ENCODE results near the gene GJC2. TPM values are rescaled to one million over a fixed set of nuclear protein-coding genes. Genes with fewer than 3 reads are reported as not detected.

GJC2 gene
- total and polyA plus RNA-seq, 4 donors, result 1.5 to 6.7 (median 2.6) TPM

- peaks cover 0 to 27% (median 12%) of the 10 kb centered on the region in 5 donors for H3K4me1 ChIP-seq (ENCODE audit: control insufficient read depth in 5 of 5, insufficient read depth in 5 of 5, low read length in 5 of 5)
- peaks cover 0 to 36% (median 21%) of the 10 kb centered on the region in 3 donors for H3K27me3 ChIP-seq (ENCODE audit: control insufficient read depth in 3 of 3, insufficient read depth in 3 of 3, low read length in 2 of 3)
- peaks cover 0 to 2% (median 0%) of the 10 kb centered on the region in 4 donors for H3K9me3 ChIP-seq (ENCODE audit: control insufficient read depth in 4 of 4, insufficient read depth in 3 of 4, low read length in 3 of 4)
- peak; percentile 42 to 63 (median 50) for DNase-seq
- no peak for TF ChIP-seq CTCF (IDR thresholded peaks at IDR 0.05; ENCODE audit: control extremely low read depth, extremely low read depth)
- no peak overlapping the region for H3K9ac ChIP-seq (ENCODE audit: insufficient read depth in 1 of 2, low read length in 2 of 2)
- H3K4me3 ChIP-seq, result no peak overlapping the region
- H3K36me3 ChIP-seq (ENCODE audit: control insufficient read depth in 4 of 4, insufficient read depth in 4 of 4, low read length in 4 of 4), result peaks cover 0 to 2% (median 0%) of the 10 kb centered on the region in 4 donors
- ATAC-seq (ENCODE audit: insufficient read depth, low FRiP score), result no peak
- whole genome bisulfite sequencing, 2 donors, result 35 to 45% methylated on average over 30 of the region's 30 CpGs
- H3K27ac ChIP-seq (ENCODE audit: low read depth in 1 of 2, low read length in 1 of 2), result peak overlapping the region; percentile 66 to 90
Observed at GRCh38 chr1:228163007-228163753, 13.4 kb downstream of the GJC2 start.

GRCh38 chr1:228163776-228164519 is 14.2 kb downstream of the GJC2 start:
- ATAC-seq (ENCODE audit: insufficient read depth, low FRiP score) (no peak), DNase-seq (no peak)
- Histone ChIP-seq H3K9me3 (ENCODE audit: control insufficient read depth in 4 of 4, insufficient read depth in 3 of 4, low read length in 3 of 4) (no peaks in the 10 kb centered on the region), H3K4me1 (ENCODE audit: control insufficient read depth in 5 of 5, insufficient read depth in 5 of 5, low read length in 5 of 5) (peaks cover 0 to 27% (median 12%) of the 10 kb centered on the region in 5 donors), H3K27ac (ENCODE audit: low read depth in 1 of 2, low read length in 1 of 2) (peak overlapping the region; percentile 66 to 90), H3K36me3 (ENCODE audit: control insufficient read depth in 4 of 4, insufficient read depth in 4 of 4, low read length in 4 of 4) (peaks cover 0 to 5% (median 0%) of the 10 kb centered on the region in 4 donors), H3K9ac (ENCODE audit: insufficient read depth in 1 of 2, low read length in 2 of 2) (no peak overlapping the region), H3K4me3 (no peak overlapping the region), H3K27me3 (ENCODE audit: control insufficient read depth in 3 of 3, insufficient read depth in 3 of 3, low read length in 2 of 3) (peaks cover 0 to 31% (median 18%) of the 10 kb centered on the region in 3 donors)
- no peak for TF ChIP-seq CTCF (IDR thresholded peaks at IDR 0.05; ENCODE audit: control extremely low read depth, extremely low read depth)
- WGBS, 2 donors, result 92 to 93% methylated on average over 10 of the region's 10 CpGs

GRCh38 chr1:228164561-228165371 is 15.0 kb downstream of the GJC2 start:
- WGBS, 2 donors, result 42% methylated on average over 20 of the region's 20 CpGs
- H3K36me3 ChIP-seq (ENCODE audit: control insufficient read depth in 4 of 4, insufficient read depth in 4 of 4, low read length in 4 of 4), result peaks cover 0 to 5% (median 0%) of the 10 kb centered on the region in 4 donors
- H3K9me3 ChIP-seq (ENCODE audit: control insufficient read depth in 4 of 4, insufficient read depth in 3 of 4, low read length in 3 of 4), result no peaks in the 10 kb centered on the region
- no peak for DNase-seq
- peaks cover 0 to 23% (median 10%) of the 10 kb centered on the region in 3 donors for H3K27me3 ChIP-seq (ENCODE audit: control insufficient read depth in 3 of 3, insufficient read depth in 3 of 3, low read length in 2 of 3)
- peak overlapping the region; percentile 49 to 92 for H3K9ac ChIP-seq (ENCODE audit: insufficient read depth in 1 of 2, low read length in 2 of 2)
- no peak for TF ChIP-seq CTCF (IDR thresholded peaks at IDR 0.05; ENCODE audit: control extremely low read depth, extremely low read depth)
- peak overlapping the region; percentile 73 to 91 for H3K27ac ChIP-seq (ENCODE audit: low read depth in 1 of 2, low read length in 1 of 2)
- H3K4me3 ChIP-seq, result peak overlapping the region; percentile 43
- no peak for ATAC-seq (ENCODE audit: insufficient read depth, low FRiP score)
- peaks cover 0 to 27% (median 12%) of the 10 kb centered on the region in 5 donors for H3K4me1 ChIP-seq (ENCODE audit: control insufficient read depth in 5 of 5, insufficient read depth in 5 of 5, low read length in 5 of 5)

Data from lung (tissue), 12 donors.